ENCODE results near the gene CISTR. TPM values are rescaled to one million over a fixed set of nuclear protein-coding genes. Genes with fewer than 3 reads are reported as not detected.

The CISTR gene
- total RNA-seq, 1 donor from 2014 or later, result not detected

- H3K27me3 Mint-ChIP-seq (ENCODE audit: unreplicated experiment), result peaks cover 59% of the 10 kb centered on the region
- TF ChIP-seq CTCF (IDR thresholded peaks at IDR 0.05), result no peak
Measured at GRCh38 chr12:53776872-53777271, 25.1 kb upstream of the CISTR start.

GRCh38 chr12:53775478-53776145, 23.8 kb upstream of the CISTR start:
- no peak overlapping the region for H3K27ac Mint-ChIP-seq (ENCODE audit: unreplicated experiment)
- H3K4me3 Mint-ChIP-seq (ENCODE audit: unreplicated experiment), result no peak overlapping the region
- no peaks in the 10 kb centered on the region for H3K9me3 Mint-ChIP-seq (ENCODE audit: unreplicated experiment)
- no peak for TF ChIP-seq CTCF (IDR thresholded peaks at IDR 0.05)
- peaks cover 46% of the 10 kb centered on the region for H3K27me3 Mint-ChIP-seq (ENCODE audit: unreplicated experiment)
- H3K36me3 Mint-ChIP-seq (ENCODE audit: unreplicated experiment), result no peaks in the 10 kb centered on the region
- DNase-seq (ENCODE audit: extremely low spot score, unreplicated experiment), result no peak
- no peaks in the 10 kb centered on the region for H3K4me1 Mint-ChIP-seq (ENCODE audit: unreplicated experiment)

More at GRCh38 chr12:53776872-53777271, 25.1 kb upstream of the CISTR start:
- Mint-ChIP-seq H3K36me3 (ENCODE audit: unreplicated experiment) (no peaks in the 10 kb centered on the region), H3K4me3 (ENCODE audit: unreplicated experiment) (no peak overlapping the region), H3K4me1 (ENCODE audit: unreplicated experiment) (no peaks in the 10 kb centered on the region), H3K27ac (ENCODE audit: unreplicated experiment) (no peak overlapping the region), H3K9me3 (ENCODE audit: unreplicated experiment) (no peaks in the 10 kb centered on the region)
- no peak for DNase-seq (ENCODE audit: extremely low spot score, unreplicated experiment)

- Mint-ChIP-seq H3K4me1 (ENCODE audit: unreplicated experiment) (peaks cover 10% of the 10 kb centered on the region), H3K9me3 (ENCODE audit: unreplicated experiment) (no peaks in the 10 kb centered on the region), H3K27me3 (ENCODE audit: unreplicated experiment) (peaks cover 26% of the 10 kb centered on the region), H3K36me3 (ENCODE audit: unreplicated experiment) (no peaks in the 10 kb centered on the region), H3K27ac (ENCODE audit: unreplicated experiment) (no peak overlapping the region), H3K4me3 (ENCODE audit: unreplicated experiment) (no peak overlapping the region)
- DNase-seq (ENCODE audit: extremely low spot score, unreplicated experiment), result no peak
- no peak for TF ChIP-seq CTCF (IDR thresholded peaks at IDR 0.05)
Measured at GRCh38 chr12:53770281-53770680, 18.5 kb upstream of the CISTR start.

GRCh38 chr12:53768976-53769375, 17.2 kb upstream of the CISTR start:
- Mint-ChIP-seq H3K4me1 (ENCODE audit: unreplicated experiment) (peaks cover 10% of the 10 kb centered on the region), H3K9me3 (ENCODE audit: unreplicated experiment) (no peaks in the 10 kb centered on the region), H3K36me3 (ENCODE audit: unreplicated experiment) (no peaks in the 10 kb centered on the region), H3K27ac (ENCODE audit: unreplicated experiment) (no peak overlapping the region), H3K4me3 (ENCODE audit: unreplicated experiment) (no peak overlapping the region), H3K27me3 (ENCODE audit: unreplicated experiment) (peaks cover 35% of the 10 kb centered on the region)
- no peak for DNase-seq (ENCODE audit: extremely low spot score, unreplicated experiment)
- TF ChIP-seq CTCF (IDR thresholded peaks at IDR 0.05), result no peak

- no peak for TF ChIP-seq CTCF (IDR thresholded peaks at IDR 0.05)
- H3K27ac Mint-ChIP-seq (ENCODE audit: unreplicated experiment), result no peak overlapping the region
- no peak for DNase-seq (ENCODE audit: extremely low spot score, unreplicated experiment)
- H3K36me3 Mint-ChIP-seq (ENCODE audit: unreplicated experiment), result no peaks in the 10 kb centered on the region
- no peaks in the 10 kb centered on the region for H3K9me3 Mint-ChIP-seq (ENCODE audit: unreplicated experiment)
- H3K4me1 Mint-ChIP-seq (ENCODE audit: unreplicated experiment), result peaks cover 10% of the 10 kb centered on the region
- peaks cover 47% of the 10 kb centered on the region for H3K27me3 Mint-ChIP-seq (ENCODE audit: unreplicated experiment)
- H3K4me3 Mint-ChIP-seq (ENCODE audit: unreplicated experiment), result no peak overlapping the region
Measured at GRCh38 chr12:53766881-53767280, 15.1 kb upstream of the CISTR start.

All from osteocyte (in vitro differentiated cells).